Bronchial epithelial cell (primary cell): Measurements from ENCODE around the gene CCDC82. TPM values are rescaled to one million over a fixed set of nuclear protein-coding genes. Genes with fewer than 3 reads are reported as not detected.
A peak's percentile ranks its signal among the peaks of the same experiment; 100 is the strongest.

Source experiments
- DNase-seq: peaks from one replicate; pipeline ENCODE4 v3.0.0-alpha.2; 2010; ENCODE audit warnings: low read depth
- FAIRE-seq: peaks from 2 replicates; lab custom pipeline; 2011; peaks lifted over from hg19 to GRCh38; lab: Jason Lieb, UNC
- H3K27me3 ChIP-seq: 2 replicates; pipeline ENCODE4 v1.5.1; 2011; ENCODE audit warnings: low read length; ENCODE audit not compliant: control insufficient read depth, insufficient read depth
- H3K36me3 ChIP-seq: 2 replicates; pipeline ENCODE4 v1.5.1; 2011; ENCODE audit warnings: low read length; ENCODE audit not compliant: control insufficient read depth, insufficient read depth
- H3K4me3 ChIP-seq: 2 replicates; pipeline ENCODE4 v1.5.1; 2011; ENCODE audit warnings: mild to moderate bottlenecking, low read depth, low read length, control low read depth
- CTCF ChIP-seq: IDR thresholded peaks from 2 replicates; pipeline ENCODE4 v1.5.1; 2011; ENCODE audit warnings: mild to moderate bottlenecking, moderate library complexity, low read length, control low read depth, inconsistent platforms; ENCODE audit not compliant: insufficient read depth, severe bottlenecking
- total RNA-seq: library from RNA; depleted of rRNA; stranded (reverse); fragments of >200 nt; gene quantifications from 2 replicates; pipeline ENCODE4 v1.2.1, GENCODE V29; 2014

The CCDC82 gene
- total RNA-seq, 1 donor from 2014 or later: 8.2 TPM

GRCh38 chr11:96357794-96358193 lies 31.9 kb downstream of the CCDC82 start:
- FAIRE-seq (no peak), DNase-seq (no peak)
- Histone ChIP-seq H3K27me3 (no peaks in the 10 kb centered on the region), H3K36me3 (no peaks in the 10 kb centered on the region), H3K4me3 (no peak overlapping the region)
- no peak for TF ChIP-seq CTCF

GRCh38 chr11:96356848-96357247 lies 32.9 kb downstream of the CCDC82 start:
- DNase-seq (no peak), FAIRE-seq (no peak)
- Histone ChIP-seq H3K4me3 (no peak overlapping the region), H3K36me3 (no peaks in the 10 kb centered on the region), H3K27me3 (no peaks in the 10 kb centered on the region)
- TF ChIP-seq CTCF: no peak

DNA sequence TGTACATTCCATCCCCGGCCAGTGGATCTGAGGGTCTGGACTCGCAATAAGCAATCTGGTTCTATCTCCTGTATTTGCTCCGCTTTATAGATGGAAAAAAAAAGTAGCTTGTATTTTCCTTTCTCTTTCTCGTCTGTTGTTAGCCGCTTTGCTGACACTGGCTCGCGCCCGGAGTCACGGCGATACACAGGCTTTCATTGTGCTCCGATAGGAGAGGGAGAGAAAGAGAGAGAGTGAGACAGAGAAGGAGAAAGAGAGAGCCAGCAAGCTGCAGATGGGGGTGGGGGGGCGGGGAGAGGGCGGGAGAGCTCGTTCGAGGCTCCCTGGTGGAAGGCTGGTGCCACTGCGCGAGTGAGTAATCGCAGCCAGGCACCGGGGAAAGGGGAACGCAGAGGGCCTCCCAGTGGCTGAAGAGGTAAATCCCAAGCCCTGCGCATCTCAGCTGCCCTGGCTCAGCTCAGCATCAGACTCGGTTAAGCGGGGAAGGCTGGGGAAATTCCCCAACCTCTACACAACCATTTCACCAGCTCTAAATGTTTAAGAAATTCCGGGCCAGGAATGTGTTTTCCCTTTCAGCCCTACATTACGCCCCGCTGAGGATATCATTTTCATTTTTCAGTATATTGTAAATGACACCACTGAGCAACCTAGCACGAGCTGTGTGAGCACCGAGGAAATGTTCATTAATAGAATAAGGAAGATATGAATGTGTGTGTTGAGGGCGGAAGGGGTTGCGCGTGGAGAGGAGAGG lies 46.6 kb downstream of the CCDC82 start, which contains the start of gene MAML2:
MAML2 (minus strand) TSS at position 235 of the 751 bp plus-strand sequence. CDS start 1,300 bp downstream, outside the sequence.
- Histone ChIP-seq H3K4me3 (peak within 1 kb of the TSS; percentile 57), H3K27me3 (no peaks in the 10 kb centered on the region), H3K36me3 (no peaks in the 10 kb centered on the region)
- peak; percentile 97 for TF ChIP-seq CTCF
- DNase-seq (peak; percentile 83), FAIRE-seq (no peak)

GRCh38 chr11:96342014-96342960 lies 47.4 kb downstream of the CCDC82 start:
- DNase-seq: peak; percentile 40
- no peak for TF ChIP-seq CTCF
- no peaks in the 10 kb centered on the region for H3K36me3 ChIP-seq
- no peaks in the 10 kb centered on the region for H3K27me3 ChIP-seq
- FAIRE-seq: no peak
- H3K4me3 ChIP-seq: peak overlapping the region; percentile 57

DNA sequence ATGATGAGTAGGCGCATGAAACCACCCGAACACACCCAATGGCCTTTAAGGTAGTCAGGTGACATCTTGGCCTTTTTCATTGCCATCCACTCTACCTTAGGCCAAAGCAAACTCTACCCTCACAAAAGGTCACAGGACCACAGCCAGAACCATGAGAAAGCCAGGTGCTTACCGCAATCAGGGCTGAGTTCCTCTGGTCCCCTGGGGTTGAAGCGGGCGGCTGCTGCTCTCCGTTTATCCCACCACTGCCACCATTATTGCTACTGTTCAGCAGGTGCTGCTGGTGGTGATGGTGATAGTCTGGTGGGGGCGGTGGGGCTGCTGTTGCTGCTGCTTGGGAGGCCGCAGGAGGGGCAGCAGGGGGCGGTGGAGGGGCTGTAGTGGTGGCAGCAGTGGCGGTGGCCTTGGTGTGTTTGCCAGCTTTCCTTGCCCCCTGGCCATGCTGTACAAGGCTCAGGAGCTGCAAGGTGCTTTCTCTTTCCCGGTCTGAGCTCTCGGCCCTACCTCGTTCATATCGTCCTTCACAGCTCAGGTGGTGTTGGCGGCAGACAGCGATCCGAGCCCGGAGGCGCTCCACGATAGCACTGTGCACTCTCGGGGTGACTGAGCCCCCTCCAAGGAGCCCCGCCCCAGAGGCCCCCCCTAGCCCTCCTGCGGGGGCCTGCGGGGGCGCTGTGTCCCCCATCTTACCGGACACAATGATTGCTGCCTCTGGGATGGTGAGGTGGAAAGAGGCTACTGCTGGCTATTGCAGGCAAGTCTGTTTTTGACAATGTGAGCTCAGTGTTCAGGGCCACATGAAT lies 48.3 kb downstream of the CCDC82 start:
- FAIRE-seq (no peak), DNase-seq (no peak)

More for the DNA sequence above, 48.3 kb downstream of the CCDC82 start:
- no peaks in the 10 kb centered on the region for H3K27me3 ChIP-seq
- peak; percentile 45 for TF ChIP-seq CTCF
- H3K36me3 ChIP-seq: no peaks in the 10 kb centered on the region
- peak overlapping the region; percentile 57 for H3K4me3 ChIP-seq
